NCI-H748 treated with DMSO at 0.1 percent for 48 hours (cell line): Measurements from ENCODE around the gene SLC44A1.

Source experiments
- DNase-seq: peaks from one replicate; lab custom pipeline; 2025; lab: John Stamatoyannopoulos, UW

Gene SLC44A1

GRCh38 chr9:105432247-105432842, 187.9 kb downstream of the SLC44A1 start:
- DNase-seq, result no peak

DNA sequence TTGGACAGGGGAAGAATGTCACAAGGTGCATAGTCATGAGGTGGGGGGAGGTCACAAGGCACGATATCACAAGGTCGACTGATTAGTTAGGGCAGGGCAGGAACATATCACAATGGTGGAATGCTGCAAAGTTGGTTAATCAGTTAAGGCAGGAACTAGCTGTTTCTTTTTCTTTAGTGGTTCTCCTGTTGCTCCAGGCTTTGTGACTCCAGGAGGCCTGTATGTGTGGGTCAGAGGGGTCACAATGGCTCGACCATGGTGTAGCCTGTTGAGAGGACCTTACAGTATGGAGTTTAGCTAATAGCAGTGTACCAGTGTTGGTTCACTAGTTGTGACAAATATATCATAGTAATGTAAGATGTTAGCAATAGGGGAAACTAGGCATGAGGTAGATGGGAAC, 191.0 kb downstream of the SLC44A1 start:
- DNase-seq, result no peak

GRCh38 chr9:105436783-105437182, 192.3 kb downstream of the SLC44A1 start:
- no peak for DNase-seq

DNA sequence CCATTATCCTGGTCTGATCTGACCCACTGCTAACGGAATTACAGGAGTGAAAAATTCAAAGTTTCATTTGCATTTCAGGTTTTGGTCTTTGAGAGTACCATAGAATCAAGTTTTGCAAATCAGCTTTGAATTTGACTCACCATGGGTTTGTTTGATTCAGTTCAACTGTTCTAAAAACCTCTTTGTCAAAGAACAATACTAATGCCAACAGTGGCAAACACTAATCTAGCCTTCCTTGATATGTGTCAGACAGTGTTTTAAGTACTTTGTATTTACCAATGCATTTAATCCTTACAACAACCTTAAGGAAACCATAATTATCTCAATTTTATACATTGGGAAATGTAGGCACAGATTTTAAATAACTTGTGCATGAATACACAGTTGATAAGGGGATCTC, 193.3 kb downstream of the SLC44A1 start:
- DNase-seq, result no peak

- DNase-seq, result no peak
Observed at GRCh38 chr9:105438141-105438806, 193.8 kb downstream of the SLC44A1 start.

DNA sequence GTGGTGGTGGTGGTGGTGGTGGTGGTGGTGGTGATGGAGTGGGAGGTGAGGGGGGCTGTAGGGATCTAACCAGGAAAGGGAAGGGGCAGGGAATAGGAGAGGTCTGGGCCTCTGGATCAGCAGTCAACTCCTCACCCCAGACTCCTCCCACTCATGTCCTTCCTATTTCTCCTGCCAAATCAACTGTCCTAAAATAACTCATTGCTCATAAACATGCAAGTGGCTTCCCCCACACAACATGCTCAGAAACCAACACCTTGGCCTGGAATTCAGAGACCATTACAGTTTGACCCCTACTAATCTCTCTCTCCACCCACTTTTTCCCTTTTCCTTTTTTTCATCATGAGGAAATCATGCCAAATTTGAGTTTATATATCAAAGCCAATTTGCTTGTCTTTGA, 195.0 kb downstream of the SLC44A1 start:
- no peak for DNase-seq

DNA sequence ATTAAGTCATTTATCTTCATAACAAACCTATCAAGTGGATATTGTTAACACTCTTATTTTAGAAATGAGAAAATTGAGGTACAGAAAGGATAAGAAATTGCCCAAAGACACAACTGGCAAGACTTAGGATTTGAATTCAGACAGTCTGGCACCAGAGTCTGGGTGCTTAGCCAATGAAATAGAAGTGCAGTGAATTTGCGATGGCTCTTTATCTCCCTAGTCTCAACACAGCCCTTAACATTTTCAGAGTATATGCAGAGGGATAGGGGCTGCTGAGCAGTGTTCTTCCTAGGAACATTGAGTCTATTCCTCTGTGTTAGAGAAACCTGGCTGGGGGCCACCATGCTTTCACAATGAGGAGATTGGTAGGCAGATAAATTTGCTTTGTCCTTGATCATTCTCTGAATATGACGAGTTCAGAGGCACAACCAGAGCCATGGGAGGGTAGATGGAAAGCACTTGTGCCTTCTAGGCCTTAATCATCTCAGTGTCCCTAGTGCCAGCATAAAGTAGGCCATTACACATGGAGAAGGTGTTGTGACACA, 197.2 kb downstream of the SLC44A1 start:
- no peak for DNase-seq

- no peak for DNase-seq
Observed at GRCh38 chr9:105443121-105443520, 198.7 kb downstream of the SLC44A1 start.

- DNase-seq, result no peak
Observed at GRCh38 chr9:105444130-105444529, 199.7 kb downstream of the SLC44A1 start.

- DNase-seq, result no peak
Observed at GRCh38 chr9:105445203-105445881, 200.9 kb downstream of the SLC44A1 start.

DNA sequence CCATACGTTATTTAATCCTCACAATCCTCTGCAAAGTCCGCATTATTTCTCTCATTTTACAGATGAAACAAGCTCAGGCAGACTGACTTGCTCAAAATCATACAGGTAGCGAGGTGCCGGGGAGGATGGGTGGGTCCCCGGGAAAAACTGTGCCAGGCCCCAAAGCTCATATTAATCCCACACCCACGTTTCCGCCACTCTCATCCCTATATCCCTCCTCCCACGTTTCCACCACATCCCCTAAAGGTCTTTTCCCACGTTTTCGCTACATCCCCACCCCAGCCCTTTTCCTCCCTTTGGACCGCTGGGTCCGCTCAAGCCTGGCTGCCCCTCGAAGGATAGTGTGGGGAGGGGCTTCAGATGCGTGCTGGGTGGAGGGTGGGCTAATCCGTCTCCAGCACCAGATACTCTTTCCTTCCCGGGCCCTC, 202.9 kb downstream of the SLC44A1 start:
- DNase-seq, result no peak

- peak; percentile 84 for DNase-seq
Observed at GRCh38 chr9:105447814-105448812, 203.7 kb downstream of the SLC44A1 start, which contains the start of gene FSD1L. Gene FSD1L (plus strand): TSS chr9:105448034. CDS start chr9:105448221, 187 bp downstream.

DNA sequence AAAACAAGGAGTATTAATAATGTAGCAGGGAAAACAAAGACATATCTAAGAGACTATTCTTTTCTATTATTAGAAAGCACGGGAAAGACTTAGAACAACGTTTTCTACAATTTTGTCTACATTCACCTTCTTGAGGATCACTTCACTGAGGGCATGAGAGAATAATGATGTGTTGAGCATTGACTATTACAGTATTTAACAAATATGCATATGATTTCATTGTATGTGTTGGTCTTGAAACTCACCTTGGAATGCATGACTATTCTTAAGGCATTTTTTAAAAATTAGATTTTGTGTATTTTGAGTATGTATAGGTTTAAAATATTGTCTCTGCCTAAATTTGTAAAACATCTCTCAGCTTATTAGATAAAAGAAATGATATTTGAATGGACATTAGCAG, 204.6 kb downstream of the SLC44A1 start:
- no peak for DNase-seq

DNA sequence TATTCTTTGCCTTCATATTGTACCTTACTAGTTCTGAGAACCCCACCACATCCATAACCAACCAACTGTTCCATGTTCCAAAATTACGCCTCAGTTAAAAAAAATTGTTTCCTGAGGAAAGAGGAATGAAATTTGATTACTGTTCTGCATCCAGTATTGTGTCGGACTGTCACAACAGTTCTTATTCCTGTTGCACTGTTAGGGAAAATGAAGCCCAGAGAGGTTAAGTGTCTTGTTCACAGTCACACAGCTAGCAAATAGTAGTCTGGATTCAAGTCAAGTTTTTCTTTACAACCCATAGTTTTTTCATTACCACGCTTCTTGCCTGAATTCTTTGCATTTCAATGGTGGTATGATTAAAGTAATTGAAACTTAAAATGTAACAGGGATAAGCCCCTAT, 207.7 kb downstream of the SLC44A1 start:
- DNase-seq, result no peak

DNA sequence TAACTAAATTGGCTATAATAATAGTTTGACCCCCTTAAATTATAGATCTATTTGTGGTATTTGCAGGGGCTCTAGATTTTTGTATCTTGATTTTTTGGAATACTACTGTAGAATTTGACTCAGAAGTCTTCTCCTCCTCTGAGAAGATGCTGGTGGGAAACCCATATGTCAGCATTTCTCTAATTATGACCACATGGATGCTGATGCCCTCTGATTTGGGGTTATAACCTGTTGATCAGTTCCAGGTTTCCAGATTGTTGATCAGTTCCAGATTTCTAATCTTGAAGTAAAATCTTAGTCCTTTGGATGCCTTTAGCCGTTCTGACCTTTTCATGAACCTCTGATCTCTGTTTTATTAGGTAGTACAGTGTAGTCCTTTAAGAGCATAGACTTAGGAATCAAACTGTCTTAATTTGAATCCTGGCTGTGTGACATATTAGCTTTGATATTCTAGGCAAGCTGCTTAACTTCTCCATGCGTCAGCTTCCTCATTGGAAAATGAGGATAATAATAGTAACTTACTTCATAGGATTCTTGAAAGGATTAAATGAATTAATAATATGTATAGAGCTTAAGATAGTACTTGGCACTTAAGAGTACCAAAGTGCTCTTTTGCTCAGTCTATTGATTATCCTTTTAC, 211.5 kb downstream of the SLC44A1 start:
- DNase-seq, result no peak

DNA sequence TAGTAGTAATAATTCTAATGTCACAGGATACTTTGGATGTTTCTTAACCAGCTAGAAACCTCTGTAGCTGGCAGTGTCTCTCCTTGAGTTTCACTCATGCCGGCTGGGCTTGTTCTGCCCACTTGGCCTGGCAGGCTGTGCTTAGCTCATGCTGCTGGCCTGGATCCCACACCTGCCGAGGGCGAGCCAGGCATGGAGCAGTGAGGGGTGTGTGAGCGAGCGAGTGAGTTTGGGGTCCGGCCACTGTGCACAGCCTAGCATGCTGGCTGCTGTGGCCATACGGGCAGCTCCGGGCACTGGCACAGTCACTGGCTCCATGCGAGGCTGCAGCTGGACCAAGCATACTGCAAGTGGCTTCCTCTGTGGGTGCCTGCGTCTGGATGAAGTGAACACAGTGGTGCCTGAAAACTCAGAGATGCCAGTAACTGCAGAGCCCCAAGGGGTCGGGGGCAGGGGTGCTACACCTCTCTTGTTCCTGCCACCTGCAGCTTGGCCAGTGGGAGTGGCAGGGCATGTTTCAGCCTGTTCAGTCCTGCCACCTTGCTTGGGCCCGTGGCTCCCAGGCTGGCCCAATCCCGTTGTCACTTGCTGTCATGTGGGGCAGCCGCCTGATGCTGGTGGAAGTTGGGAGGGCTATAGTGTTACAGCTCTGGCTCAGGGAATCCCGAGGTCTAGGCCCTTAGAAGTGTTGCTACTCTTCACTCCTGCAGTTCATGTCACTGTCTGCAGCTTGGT, 213.3 kb downstream of the SLC44A1 start:
- no peak for DNase-seq

GRCh38 chr9:105458404-105458803, 214.0 kb downstream of the SLC44A1 start:
- no peak for DNase-seq

DNA sequence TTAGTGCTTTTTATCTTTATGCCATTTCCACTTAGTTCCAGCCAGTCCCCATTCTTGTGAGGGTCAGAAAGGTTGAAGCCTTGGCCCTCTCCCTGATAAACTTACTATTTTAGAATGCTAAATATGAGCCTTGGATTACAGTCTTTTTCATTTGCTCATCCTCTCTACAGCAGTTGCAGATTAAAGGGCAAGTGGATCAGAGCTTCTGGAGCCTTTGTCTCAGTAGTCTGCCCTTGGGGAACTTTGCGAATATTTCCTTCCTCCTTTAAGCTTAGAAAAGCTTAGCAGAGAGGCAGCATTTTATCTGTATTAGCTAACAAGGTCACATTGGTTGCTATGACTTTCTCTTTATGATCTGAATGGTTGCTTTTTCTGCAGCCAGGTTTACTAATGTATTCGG, 214.9 kb downstream of the SLC44A1 start:
- DNase-seq, result no peak

GRCh38 chr9:105466898-105467455, 222.5 kb downstream of the SLC44A1 start:
- DNase-seq, result no peak

- no peak for DNase-seq
Observed at GRCh38 chr9:105468875-105469274, 224.4 kb downstream of the SLC44A1 start.
